ENCODE results near the gene FAM53B.

The FAM53B gene

DNA sequence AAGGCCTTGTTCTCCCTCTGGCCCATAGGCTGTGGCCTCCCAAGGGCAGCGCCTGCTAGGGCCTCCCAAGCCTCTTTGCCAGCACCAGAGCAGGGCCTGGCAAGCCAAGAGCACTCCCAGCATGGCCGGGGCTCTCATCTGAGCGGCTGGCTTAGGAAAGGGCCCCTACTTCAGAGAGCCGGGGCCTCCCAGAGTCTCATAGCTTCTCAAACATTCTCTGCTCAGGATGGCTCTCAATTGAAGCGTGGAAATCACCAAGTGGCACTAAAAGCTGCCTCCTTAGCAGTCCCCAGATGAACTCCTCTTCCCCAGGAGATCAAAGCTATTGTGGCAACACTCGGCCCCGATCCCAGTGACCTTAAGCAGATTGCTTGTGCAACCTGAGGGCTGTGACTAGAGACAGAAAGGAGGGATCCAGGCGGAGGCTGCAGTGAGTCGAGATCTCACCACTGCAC lies 69.4 kb downstream of the FAM53B start:
- TF ChIP-seq, protein P1, sequence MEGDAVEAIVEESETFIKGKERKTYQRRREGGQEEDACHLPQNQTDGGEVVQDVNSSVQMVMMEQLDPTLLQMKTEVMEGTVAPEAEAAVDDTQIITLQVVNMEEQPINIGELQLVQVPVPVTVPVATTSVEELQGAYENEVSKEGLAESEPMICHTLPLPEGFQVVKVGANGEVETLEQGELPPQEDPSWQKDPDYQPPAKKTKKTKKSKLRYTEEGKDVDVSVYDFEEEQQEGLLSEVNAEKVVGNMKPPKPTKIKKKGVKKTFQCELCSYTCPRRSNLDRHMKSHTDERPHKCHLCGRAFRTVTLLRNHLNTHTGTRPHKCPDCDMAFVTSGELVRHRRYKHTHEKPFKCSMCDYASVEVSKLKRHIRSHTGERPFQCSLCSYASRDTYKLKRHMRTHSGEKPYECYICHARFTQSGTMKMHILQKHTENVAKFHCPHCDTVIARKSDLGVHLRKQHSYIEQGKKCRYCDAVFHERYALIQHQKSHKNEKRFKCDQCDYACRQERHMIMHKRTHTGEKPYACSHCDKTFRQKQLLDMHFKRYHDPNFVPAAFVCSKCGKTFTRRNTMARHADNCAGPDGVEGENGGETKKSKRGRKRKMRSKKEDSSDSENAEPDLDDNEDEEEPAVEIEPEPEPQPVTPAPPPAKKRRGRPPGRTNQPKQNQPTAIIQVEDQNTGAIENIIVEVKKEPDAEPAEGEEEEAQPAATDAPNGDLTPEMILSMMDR (IDR thresholded peaks at IDR 0.05; ENCODE audit: low read depth, low read length, missing control alignments), result no peak
- H3K4me3 ChIP-seq (ENCODE audit: low read depth, low read length), result no peak overlapping the region
- DNase-seq (ENCODE audit: low read depth), result no peak

DNA sequence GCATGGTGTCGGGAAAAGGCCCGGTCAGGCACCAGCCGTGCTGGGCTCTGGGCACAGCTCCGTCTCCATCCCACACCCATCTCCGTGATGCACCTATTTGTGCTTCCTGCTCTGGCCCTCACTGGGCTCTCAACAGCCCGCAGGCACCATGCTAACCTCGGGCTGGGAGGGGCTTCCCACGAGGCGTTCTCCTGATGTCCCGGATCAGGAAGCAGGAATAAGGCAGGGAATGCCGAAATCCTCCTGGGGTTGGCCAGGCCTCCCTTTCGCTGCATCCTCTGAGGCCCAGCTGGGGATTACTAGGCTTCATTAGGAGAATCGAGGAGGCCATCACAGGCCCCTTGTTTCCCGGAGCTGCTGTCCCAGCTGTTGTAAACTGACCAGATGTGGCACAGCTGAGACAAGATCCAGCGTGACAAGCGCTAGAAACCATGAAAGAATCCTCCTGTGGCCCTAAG lies 72.0 kb downstream of the FAM53B start:
- DNase-seq (ENCODE audit: low read depth), result no peak
- no peak overlapping the region for H3K4me3 ChIP-seq (ENCODE audit: low read depth, low read length)
- TF ChIP-seq, protein P1 (IDR thresholded peaks at IDR 0.05; ENCODE audit: low read depth, low read length, missing control alignments), result no peak

DNA sequence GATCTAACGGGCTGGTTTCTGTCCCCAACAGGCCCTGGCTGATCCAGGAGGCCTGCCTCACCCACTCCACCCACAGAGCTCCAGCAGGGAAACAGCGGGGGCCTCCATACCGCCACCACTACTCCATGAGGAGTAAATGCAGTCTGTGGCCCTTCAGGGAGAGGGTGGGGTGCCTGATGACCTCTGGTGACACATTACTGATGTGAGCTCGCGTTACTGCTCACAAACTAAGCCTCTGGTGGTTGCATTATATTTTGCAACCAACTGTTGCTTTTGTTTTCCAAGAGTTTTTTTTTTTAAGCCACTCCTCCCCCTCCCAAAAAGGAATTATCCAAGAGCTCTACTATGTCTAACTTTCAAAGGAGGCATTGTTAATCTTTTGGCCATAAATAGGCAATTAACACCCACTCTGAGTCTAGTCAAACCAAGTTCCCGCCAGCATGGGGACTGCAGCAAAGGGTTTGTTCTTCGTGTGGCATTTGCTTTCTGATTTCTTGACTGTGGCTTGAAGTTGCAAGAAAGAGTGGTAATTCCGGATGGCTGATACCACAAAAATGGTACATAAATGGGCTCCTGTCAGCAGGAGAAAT lies 72.6 kb downstream of the FAM53B start:
- TF ChIP-seq, protein P1 (IDR thresholded peaks at IDR 0.05; ENCODE audit: low read depth, low read length, missing control alignments), result no peak
- no peak for DNase-seq (ENCODE audit: low read depth)
- H3K4me3 ChIP-seq (ENCODE audit: low read depth, low read length), result no peak overlapping the region

DNA sequence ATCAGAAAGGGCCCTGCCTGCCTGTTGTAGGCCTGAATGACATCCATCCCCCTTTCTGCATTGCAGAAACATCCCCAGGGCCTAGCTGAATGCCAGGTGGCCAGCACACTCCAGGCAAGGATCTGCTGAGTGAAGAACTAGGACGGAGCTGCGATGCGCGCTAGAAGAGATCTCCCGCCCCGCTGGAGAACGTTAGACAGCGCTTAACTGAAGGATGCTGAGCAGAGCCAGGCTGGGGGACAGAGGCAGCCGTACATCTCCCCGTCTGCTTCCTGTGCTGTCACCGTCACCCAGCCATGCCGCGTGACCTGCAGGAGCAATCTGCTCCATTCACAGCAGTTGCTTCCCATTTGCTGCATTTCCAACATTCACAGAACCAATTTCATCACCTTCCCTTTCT lies 73.3 kb downstream of the FAM53B start:
- no peak overlapping the region for H3K4me3 ChIP-seq (ENCODE audit: low read depth, low read length)
- TF ChIP-seq, protein P1 (IDR thresholded peaks at IDR 0.05; ENCODE audit: low read depth, low read length, missing control alignments), result no peak
- no peak for DNase-seq (ENCODE audit: low read depth)

DNA sequence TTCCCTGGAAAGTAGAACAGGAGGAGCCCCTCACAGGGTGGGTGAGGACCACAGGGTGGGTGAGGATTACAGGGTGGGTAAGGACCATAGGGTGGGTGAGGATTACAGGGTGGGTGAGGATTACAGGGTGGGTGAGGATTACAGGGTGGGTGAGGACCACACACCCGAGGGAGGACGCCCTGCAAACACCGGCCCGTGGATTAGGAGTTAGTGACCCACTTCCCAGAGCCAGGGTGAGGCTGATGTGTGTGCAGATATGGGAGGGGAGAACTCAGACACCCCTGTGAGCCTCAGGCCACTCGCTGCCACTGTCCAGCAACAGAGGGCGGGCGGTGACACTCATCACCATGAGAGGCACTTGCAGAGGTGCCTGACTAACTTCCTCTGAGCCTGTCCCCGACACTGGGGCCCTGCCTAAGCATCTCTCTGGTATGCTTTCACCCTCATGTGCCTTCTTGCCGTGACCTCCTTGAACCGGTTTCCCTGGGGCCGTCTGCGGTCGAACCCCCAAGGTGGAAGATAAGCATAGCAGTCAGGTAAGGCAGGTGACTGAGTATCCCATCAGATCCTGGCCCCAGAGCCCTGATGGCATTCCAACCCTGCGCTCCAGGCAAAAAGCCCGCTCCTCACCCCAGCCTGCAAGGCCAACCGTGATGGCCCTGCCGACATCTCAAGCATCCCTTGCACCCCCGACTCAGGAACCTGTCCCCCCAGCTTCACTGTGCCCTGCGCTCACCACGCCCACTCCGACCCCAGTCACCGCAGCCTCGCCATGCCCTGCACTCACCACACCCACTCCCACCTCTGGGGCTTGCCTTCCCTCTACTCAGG lies 74.1 kb downstream of the FAM53B start:
- TF ChIP-seq, protein P1 (IDR thresholded peaks at IDR 0.05; ENCODE audit: low read depth, low read length, missing control alignments), result no peak
- no peak for DNase-seq (ENCODE audit: low read depth)
- H3K4me3 ChIP-seq (ENCODE audit: low read depth, low read length), result no peak overlapping the region

DNA sequence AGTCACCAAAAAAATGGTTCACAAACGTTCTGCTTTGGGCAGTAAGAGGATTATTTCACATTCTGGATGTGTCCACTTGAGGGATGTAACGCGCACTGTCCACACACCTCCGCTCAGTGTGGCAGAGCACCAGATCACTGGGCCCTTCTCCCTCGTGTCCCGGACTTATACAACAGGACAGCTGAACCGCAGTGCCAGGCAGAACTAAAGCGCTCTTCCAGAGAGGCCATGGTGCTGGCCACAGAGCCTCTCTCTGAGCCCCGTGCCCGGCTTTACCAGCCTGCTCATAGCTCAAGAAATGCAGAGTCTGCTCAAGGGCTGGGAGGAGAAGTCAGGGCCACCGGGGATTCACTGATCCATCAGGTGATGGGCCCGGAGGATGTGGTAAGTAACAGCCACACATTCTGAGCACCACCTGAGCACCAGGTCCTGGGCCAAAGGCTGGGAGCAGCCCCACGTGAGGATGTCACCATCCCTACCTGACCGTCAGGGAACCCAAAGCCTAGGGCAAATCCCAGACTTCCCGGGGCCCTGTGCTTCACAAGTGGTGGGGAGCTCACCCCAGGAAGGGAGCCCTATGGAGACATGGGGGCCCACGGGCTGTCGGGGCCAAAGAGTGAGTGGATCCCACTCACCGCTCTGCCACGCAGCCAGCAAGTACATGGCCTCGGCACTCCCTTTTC lies 74.9 kb downstream of the FAM53B start:
- DNase-seq (ENCODE audit: low read depth), result no peak
- H3K4me3 ChIP-seq (ENCODE audit: low read depth, low read length), result no peak overlapping the region
- TF ChIP-seq, protein P1 (IDR thresholded peaks at IDR 0.05; ENCODE audit: low read depth, low read length, missing control alignments), result no peak

All from GM12864 (cell line).